Esophagus (tissue), 2 donors: ENCODE measurements around the gene SAMD7. TPM values are rescaled to one million over a fixed set of nuclear protein-coding genes. Genes with fewer than 3 reads are reported as not detected.

Experiments used
- H3K27ac ChIP-seq, 2 donors: one replicate each; pipeline ENCODE4 v1.5.1; 2013; ENCODE audit warnings: low read depth in 2 of 2, mild to moderate bottlenecking in 2 of 2, inconsistent platforms in 1 of 2, low read length in 1 of 2, moderate library complexity in 1 of 2
- H3K27me3 ChIP-seq, 2 donors: one replicate each; pipeline ENCODE4 v1.6.1; 2013; ENCODE audit warnings: low read length in 2 of 2, control low read depth in 1 of 2, mild to moderate bottlenecking in 1 of 2; ENCODE audit not compliant: insufficient read depth in 2 of 2, control insufficient read depth in 1 of 2
- H3K36me3 ChIP-seq, 2 donors: one replicate each; pipeline ENCODE4 v1.6.1; 2013; ENCODE audit warnings: low read length in 1 of 2; ENCODE audit not compliant: control insufficient read depth in 2 of 2, insufficient read depth in 2 of 2
- H3K4me1 ChIP-seq, 2 donors: one replicate each; pipeline ENCODE4 v1.6.1; 2013; ENCODE audit warnings: low read length in 1 of 2; ENCODE audit not compliant: control insufficient read depth in 2 of 2, insufficient read depth in 2 of 2
- H3K4me3 ChIP-seq, 2 donors: one replicate each; pipeline ENCODE4 v1.5.1; 2013; ENCODE audit warnings: low read length in 2 of 2, mild to moderate bottlenecking in 2 of 2, low read depth in 1 of 2, moderate library complexity in 1 of 2
- H3K9me3 ChIP-seq, 2 donors: one replicate each; pipeline ENCODE4 v1.6.1; 2013; ENCODE audit warnings: mild to moderate bottlenecking in 2 of 2, low read depth in 1 of 2, low read length in 1 of 2, moderate library complexity in 1 of 2; ENCODE audit not compliant: control insufficient read depth in 2 of 2, insufficient read depth in 1 of 2
- WGBS, 2 donors: extraction: QIAGEN DNeasy Blood & Tissue Kit; methylation state at CpG; one replicate each; pipeline ENCODE4 v1.1.7; 2013; 5-methylcytosine and 5-hydroxymethylcytosine counted together
- polyA plus RNA-seq, 2 donors: library from polyadenylated mRNA; stranded (reverse); fragments of 200-250 nt; gene quantifications; one replicate each; pipeline ENCODE4 v1.2.3, GENCODE V29; 2013
- donor health status: healthy with polysubstance abuse.
- donor health status: Bipolar disorder and iron deficiency.

The SAMD7 gene
- polyA plus RNA-seq, 2 donors = not detected

- H3K27me3 ChIP-seq = no peaks in the 10 kb centered on the region
- 67% methylated on average over 2 of the region's 2 CpGs for WGBS, 2 donors
- H3K27ac ChIP-seq = no peak overlapping the region
- no peaks in the 10 kb centered on the region for H3K9me3 ChIP-seq
- H3K36me3 ChIP-seq = peaks cover 3% of the 10 kb centered on the region in 2 donors
- H3K4me3 ChIP-seq = no peak overlapping the region
- no peaks in the 10 kb centered on the region for H3K4me1 ChIP-seq
Measured at GRCh38 chr3:169980055-169980454, 68.7 kb downstream of the SAMD7 start.

GRCh38 chr3:169984292-169984691 is 72.9 kb downstream of the SAMD7 start:
- Histone ChIP-seq H3K36me3 (peaks cover 0 to 9% of the 10 kb centered on the region in 2 donors), H3K9me3 (no peaks in the 10 kb centered on the region), H3K27ac (no peak overlapping the region), H3K4me3 (no peak overlapping the region), H3K27me3 (no peaks in the 10 kb centered on the region), H3K4me1 (no peaks in the 10 kb centered on the region)
- 73 to 81% methylated on average over 3 of the region's 3 CpGs for WGBS, 2 donors

Other genes starting within 250 kb of the SAMD7 start
- gene MECOM, start 247.9 kb upstream of the SAMD7 start, polyA plus RNA-seq = 10 to 100 TPM in 1 of 2 donors, 1 to 10 TPM in 1; 10.0 to 13.7 TPM
- under 1 TPM; 0.14 to 0.59 TPM for gene TERC, start 146.5 kb upstream of the SAMD7 start, polyA plus RNA-seq
- 1 to 10 TPM in 1 of 2 donors, under 1 TPM in 1; 0.31 to 1.1 TPM for gene ACTRT3, start 142.0 kb upstream of the SAMD7 start, polyA plus RNA-seq
- gene MYNN, start 138.2 kb upstream of the SAMD7 start, polyA plus RNA-seq = 1 to 10 TPM; 5.8 to 6.5 TPM
- gene LRRIQ4, start 98.7 kb upstream of the SAMD7 start, polyA plus RNA-seq = not detected
- gene LRRC34, start 98.7 kb upstream of the SAMD7 start, polyA plus RNA-seq = under 1 TPM; 0.20 to 0.27 TPM
- not detected for gene LRRC31, start 41.6 kb upstream of the SAMD7 start, polyA plus RNA-seq
- 10 to 100 TPM; 17.0 to 23.5 TPM for gene SEC62, start 55.2 kb downstream of the SAMD7 start, polyA plus RNA-seq
- gene GPR160, start 126.4 kb downstream of the SAMD7 start, polyA plus RNA-seq = 1 to 10 TPM in 1 of 2 donors, under 1 TPM in 1; 0.69 to 2.1 TPM